Right kidney (tissue), 1 donor: ENCODE data around the gene DGUOK.

Source experiments
- DNase-seq: peaks from one replicate; pipeline ENCODE4 v3.0.0-alpha.2; 2016

The DGUOK gene

GRCh38 chr2:73995810-73996209 is 69.1 kb downstream of the DGUOK start:
- DNase-seq, result no peak

- no peak for DNase-seq
Observed at GRCh38 chr2:73997813-73998212, 71.1 kb downstream of the DGUOK start.

GRCh38 chr2:73998451-73998850 is 71.8 kb downstream of the DGUOK start:
- no peak for DNase-seq

GRCh38 chr2:73998933-73999332 is 72.3 kb downstream of the DGUOK start:
- DNase-seq, result no peak

- DNase-seq, result peak; percentile 55
Observed at GRCh38 chr2:73999881-74000597, 73.4 kb downstream of the DGUOK start.

GRCh38 chr2:74000666-74001065 is 74.0 kb downstream of the DGUOK start:
- DNase-seq, result no peak

GRCh38 chr2:74001121-74001520 is 74.4 kb downstream of the DGUOK start:
- DNase-seq, result no peak

GRCh38 chr2:74001781-74002504 is 75.3 kb downstream of the DGUOK start:
- DNase-seq, result no peak

- DNase-seq, result peak; percentile 87
Observed at GRCh38 chr2:74002505-74003421, 76.1 kb downstream of the DGUOK start.

- no peak for DNase-seq
Observed at GRCh38 chr2:74003494-74004211, 77.0 kb downstream of the DGUOK start.

- DNase-seq, result no peak
Observed at GRCh38 chr2:74004212-74005182, 77.8 kb downstream of the DGUOK start.

GRCh38 chr2:74005786-74006185 is 79.1 kb downstream of the DGUOK start:
- DNase-seq, result no peak

GRCh38 chr2:74006459-74006858 is 79.8 kb downstream of the DGUOK start:
- DNase-seq, result no peak

GRCh38 chr2:74007121-74007520 is 80.4 kb downstream of the DGUOK start:
- no peak for DNase-seq

- no peak for DNase-seq
Observed at GRCh38 chr2:74007711-74008110, 81.0 kb downstream of the DGUOK start.
